GM19438 (cell line): ENCODE measurements around the gene CDH24.

Experiments used
- ATAC-seq: cut with Tn5 transposase; IDR thresholded peaks from one replicate; pipeline ENCODE4 v1.9.1; 2021; ENCODE audit warnings: low read depth; ENCODE audit not compliant: unreplicated experiment

Gene CDH24

DNA sequence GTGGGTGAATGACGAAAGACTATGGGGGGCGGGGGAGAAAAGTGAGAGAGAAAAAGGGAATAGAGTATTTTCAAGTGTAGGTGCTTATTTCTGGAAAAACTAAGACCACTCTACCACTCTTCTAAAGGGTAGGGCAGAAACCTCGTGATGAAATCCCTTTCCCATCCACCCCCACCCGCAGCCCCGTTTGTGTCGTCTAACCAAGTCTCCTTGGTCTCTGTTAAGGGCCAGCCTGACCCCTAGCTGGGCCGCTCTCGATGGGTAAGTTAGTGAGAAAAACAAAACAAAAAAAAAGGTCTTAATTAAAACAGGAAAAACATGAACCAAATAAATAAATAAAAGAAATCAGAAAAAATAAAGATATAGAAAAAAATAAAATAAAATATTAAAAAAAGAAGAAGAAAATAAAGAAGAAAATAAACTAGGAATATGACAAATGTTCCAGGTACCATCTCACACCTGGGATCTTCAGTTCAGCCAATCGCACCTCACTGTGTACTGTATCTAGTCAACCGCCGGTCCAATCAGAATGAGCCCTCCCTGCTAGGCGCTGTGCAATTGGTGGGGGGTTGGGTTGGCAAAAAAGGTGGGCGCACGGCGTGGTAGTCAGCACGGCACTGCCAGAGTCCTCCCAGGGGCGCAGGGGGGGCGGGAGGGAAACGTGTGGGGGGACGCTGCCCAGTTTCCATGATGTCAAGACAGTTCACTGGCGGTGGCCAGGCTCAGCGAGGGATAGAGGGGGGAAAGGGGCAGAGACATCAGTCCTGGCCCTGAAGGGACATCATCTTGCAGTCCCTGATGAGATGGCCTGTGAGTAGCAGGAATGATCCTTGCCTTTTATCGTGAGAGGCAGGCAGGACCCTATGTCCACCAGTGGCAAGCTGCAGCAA, 9.8 kb upstream of the CDH24 start:
- ATAC-seq: no peak

DNA sequence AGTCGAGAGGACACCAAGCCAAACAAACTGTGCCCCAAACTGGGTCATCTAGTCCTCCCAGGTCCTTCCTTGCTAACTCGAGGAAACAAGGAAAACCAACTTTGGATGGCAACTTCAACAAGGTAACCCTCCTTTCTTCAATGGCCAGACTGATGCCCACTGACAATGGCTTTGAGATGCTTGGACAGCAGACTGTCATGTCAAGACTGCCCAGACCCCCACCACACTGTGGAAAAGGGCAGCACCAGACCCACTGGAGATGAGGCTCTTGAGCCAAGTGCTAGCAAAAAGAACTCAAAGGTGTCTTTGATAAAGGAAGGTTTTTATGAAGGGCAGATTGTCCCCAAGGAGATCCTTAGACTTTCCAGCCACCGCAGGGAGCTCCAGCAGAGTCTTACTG, 9.0 kb upstream of the CDH24 start:
- ATAC-seq: no peak

DNA sequence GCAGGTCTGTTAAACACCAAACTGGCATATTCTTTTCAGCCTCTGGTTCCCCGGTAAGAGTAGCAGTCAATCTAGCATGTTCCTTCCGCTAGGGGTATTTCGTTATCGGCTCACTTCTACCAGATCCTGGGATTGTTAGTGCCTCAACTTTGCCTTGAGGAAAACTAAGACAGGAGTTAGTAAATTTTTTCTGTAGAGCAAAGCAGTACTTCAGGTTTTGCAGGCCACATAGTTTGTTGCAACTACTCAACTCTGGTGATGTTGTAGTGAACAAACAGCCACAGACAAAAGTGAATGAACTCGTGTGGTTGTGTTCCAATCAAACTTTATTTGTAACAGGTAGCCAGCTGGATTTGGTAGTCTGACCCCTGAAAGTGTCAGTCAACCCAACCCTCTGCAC, 6.3 kb upstream of the CDH24 start:
- no peak for ATAC-seq

DNA sequence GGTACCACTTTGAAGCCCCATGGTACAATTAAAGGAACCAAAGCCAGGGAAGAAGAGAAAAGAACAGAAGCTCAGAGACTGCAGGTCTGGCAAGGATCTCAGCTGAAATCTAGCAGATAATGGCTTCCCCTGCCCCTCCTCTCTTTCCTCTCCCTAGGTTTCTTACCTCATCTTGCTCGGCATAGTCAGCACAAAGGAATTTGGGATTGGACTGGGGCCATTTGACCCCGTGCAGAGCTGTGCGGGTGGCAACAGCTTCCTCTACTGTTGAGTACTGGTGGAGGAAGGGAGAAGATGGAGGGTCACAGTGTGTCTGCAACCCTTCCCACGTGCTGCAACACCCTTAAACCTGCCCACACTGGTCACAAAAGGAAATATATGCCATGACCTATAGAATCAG, 4.7 kb upstream of the CDH24 start:
- ATAC-seq: no peak

DNA sequence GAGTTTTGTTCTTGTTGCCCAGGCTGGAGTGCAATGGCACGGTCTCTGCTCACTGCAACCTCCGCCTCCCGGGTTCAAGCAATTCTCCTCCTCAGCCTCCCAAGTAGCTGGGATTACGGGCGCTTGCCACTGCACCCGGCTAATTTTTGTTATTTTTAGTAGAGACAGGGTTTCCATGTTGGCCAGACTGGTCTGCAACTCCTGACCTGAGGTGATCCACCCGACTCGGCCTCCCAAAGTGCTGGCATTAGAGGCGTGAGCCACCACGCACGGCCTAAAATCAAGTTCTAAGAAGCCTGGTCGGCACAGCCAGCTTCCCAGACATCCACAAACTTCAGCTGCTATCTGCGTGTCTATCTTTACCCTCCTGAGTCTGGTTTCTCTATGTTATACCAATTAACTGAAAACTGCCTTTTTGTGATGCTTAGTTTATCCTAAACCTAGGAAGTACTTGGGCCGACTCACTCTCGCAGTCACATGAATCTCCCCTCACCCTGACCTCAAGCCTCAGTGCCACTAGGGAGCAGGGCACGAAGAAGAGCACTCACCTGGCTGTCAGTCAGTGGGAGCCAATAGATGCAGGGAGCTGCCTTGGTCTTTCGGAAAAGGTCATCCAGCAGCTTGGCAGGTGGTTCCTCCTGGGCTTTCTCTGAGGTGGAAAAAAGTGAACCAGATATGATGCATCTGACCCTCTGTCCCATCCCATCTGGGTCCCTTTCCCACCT, 3.4 kb upstream of the CDH24 start:
- ATAC-seq: no peak

DNA sequence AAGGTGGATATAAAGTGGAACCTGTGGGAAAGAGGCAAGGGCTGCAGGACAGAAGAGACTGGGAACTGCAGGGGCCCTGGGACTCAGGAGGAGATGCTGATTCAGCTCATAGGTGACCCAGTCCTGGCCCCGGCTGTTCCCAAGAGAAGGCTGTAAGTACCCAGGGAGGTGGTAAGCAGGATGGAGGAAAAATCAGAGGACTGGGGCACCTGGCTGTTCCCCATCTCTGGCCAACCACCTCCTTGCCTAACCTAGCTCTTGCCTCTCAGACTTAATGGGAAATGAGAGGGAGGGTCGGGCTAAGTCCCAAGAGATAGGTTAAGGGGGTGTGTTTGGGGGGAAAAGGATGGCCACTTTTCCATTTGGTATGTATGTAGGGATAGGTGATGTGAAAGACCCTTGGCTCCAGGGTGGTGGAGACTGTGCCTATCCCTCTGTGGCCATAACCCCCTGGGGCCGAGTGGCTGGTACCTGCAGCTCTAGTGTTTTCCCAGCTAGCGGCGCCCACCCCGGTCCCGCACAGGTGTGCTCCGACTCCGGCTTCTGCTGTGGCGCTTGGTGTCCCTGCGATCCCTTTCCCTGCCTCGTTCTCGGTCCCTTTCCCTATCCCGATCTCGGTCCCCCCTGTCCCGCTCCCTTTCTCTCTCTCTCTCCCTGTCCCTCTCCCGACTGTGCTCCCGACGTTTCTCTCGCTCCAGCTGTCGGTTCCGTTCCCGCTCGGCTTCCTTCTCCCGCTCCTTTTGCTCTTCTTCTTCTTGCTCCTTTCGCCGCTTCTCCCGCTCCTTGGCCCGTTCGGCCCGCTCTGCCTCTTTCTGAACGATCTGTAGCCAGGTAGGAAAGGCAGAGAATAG, 1.6 kb upstream of the CDH24 start:
- ATAC-seq: no peak

DNA sequence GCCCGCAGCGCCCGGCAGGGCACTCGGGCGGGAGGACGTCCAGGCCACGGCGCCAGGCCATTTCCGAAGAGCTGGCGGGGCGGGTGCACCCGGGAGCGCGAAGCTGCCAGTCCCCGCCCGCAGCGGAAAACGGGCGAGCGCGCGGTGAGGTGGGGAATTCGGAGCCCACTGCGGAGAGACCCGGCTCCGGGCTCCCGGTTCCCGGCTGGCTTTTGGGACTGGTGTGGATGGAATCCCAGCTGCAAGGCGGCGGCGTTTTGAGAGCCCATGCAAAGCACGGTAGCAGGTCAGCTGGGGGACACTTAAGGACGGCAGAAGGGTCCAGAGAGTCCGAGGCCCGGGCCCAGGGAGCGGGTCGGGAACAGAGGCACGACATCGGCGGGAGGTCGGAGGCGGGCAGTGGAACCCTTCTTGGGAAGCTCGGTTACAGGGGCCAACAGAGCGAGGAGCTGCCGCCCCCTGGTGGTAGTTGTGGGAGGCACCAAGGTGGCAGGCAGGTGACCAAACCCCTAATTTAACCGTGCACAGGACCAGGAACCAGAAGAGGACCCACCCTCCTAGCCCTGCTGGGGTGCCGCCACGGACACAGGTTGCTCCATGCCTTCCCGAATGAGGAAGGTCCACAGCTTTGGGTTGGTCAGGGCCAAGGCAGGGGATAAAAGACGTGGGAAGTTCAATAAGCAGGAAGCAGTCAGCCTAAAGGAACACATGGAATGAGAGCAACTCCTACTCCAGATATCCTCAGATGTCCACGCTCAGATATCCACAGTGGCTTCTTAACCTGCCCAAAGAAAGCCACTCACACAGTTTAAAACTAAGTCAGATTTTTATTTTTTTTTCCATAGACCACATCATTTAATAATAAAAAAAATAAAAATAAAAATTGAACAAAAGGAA, 685 bp upstream of the CDH24 start:
- peak; percentile 62 for ATAC-seq

DNA sequence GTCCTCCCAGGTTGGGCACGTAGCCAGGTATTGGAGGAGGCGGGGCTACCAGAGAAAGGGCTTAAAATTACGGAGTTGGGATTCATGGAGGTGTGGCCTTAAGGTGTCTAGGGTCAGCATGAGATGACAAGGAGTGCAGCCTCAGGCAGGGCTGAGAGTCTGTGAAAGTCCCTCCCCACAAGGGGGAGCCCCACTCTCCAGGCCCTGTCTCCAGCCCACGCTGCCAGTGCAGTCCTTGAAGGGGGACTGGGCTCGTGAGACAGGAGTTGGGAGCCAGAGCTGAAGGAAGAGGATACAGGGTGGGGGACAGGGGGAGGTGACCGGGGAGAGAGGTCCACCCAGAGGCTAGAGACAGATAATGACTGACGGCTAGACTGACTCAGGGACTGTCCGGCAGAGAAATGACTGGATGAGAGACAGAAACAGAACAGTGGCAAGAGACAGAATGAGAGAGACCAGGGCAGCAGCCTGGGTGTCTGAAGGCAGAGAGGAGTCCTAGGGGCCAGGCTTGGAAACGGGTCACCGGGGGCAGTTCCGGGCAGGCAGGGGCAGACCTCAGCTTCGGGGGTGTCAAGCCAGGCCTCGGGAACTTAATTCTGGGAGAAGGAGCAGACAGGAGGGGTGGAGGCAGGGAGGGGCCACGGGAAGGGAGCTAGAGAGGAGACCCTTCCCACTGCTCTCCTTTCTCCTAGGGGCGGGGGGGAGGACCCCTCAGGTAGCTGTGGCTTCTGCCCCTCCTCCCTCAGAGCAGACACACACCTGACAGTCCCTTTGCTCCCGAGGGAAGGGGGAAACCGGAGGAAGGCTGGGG, 970 bp downstream of the CDH24 start:
- peak; percentile 50 for ATAC-seq

DNA sequence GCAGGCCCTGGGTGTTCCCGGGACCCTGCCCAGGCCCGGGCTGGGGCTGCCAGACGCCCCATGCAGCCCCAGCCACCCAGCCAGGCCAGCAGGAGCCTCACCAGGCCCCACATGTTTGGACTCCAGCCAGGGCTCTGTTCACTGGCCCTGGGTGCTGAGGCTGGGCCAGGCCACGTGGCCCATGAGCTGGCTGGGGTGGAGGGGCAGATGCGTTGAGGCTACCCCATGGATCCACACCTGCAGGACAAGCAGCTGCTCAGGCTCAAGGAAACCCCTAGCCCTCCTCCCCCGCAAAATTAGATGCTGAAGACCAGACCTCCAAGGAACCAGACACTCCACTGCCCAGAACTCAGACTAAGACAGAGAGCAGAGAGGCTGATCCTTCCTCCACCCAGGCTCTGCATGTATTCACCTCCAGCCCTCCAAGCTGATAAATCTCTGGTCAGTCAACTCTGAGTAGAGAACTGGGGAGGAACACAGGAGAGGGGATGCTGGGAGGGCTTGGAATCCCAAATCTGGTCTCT, 1.6 kb downstream of the CDH24 start:
- no peak for ATAC-seq

DNA sequence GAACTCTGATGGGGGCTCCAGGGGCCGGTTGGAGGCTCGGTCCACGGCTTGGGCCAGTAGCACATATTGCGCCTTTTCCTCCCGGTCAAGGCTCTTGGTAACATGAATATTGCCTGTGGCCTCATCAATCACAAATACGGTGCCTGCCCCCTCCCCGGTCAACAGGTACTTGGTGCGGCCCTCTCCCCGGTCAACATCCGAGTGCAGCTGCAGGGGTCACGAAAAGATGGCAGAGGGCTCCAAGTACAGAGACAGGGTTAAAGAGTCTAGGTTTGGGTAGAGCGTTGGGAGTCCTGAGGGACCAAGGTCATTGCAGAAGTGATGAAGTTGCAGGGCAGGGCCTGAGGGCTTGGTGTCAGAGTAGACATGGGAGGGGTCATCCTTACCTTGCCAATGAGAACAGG, 2.2 kb downstream of the CDH24 start:
- ATAC-seq: no peak

DNA sequence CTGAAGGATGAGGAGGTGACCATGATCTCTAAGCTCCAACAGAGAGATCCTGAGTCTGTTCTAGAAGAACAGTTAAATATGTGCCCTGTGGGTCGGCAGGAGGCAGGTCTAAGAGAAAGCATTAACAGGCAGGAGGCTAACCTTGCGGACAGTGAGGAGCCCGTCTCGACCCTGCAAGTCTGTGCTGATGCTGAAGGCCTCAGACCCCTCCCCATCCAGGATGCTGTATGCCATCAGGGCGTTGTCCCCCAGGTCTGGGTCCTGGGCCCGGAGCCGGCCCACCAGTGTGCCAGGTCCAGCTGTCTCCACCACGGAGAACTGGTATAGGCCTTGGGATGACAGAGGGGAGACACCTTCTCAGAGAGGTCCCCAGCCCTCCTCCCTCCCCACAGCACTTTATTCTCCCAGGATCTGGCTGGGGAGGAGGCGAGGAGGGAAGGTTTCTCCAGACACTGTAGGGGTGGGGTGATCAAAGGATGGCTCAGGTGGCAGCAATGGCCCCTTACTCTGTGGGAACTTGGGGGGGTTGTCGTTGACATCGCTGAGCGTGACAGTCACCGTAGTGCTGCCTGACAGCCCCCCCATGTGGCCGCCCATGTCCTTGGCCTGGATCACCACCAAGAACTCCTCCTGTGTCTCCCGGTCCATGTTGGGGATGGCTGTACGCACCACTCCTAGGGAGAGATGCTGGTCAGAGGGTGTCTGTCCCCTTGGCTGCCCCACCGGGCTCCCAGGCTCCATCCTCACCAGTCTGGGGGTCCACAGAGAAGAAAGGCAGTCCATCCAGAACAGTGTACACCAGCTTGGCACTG, 3.1 kb downstream of the CDH24 start:
- ATAC-seq: no peak

DNA sequence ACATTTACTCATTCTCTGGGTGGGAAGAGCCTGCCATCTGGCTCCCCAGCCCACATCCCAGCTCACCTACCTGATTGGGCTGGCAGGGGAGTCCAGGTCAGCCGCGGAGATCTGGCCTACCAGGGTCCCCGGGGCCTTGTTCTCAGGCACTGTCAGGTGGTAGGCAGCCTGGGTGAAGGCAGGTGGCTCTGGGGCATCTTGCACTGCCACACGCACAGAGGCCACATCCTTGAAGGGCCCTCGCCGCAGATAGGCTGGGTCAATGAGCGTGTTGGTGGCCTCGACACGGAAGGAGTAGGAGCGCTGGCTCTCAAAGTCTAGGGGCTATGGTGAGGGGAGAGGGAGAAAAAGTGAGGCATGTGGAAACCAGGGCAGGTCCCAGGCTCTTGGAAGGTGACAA, 3.9 kb downstream of the CDH24 start:
- no peak for ATAC-seq

DNA sequence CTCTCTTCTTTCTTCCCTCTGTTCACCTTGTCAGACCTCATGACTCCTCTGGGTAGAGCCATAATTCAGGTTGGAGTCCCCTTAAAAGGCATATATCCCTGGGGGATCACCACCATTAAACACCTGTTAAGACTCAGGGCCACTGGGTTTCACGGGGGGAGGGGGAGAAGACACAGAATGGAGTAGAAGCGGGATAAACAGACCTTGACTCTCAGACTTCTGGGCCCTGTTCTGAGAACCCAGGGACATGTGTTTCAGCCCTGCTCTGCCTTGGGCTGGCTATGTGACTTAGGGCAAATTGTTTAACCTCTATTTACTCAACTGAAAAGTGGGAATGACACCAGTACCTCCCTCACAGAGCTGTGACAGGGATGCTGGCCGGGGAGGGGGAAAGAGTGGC, 4.6 kb downstream of the CDH24 start:
- ATAC-seq: no peak

DNA sequence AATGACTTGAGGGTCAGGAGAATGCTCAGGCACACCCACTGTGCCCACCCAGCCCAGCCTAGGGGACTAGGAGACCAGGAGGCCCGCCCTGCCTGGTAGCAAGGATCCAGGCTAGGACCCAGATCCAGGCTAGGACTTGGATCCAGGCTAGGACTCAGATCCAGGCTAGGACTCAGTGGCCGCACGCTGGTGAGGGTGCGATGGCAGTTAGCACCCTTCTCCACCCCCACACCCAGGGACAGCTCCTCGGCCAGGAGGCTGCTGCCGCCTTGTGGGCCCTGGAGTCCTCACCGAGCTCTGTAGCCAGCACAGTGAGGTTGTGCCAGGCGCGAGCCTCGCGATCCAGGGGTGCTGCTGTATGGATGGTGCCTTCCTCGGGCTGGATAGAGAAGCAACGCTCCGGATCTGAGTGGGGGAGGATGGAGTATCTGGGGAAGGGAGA, 5.1 kb downstream of the CDH24 start:
- ATAC-seq: no peak

DNA sequence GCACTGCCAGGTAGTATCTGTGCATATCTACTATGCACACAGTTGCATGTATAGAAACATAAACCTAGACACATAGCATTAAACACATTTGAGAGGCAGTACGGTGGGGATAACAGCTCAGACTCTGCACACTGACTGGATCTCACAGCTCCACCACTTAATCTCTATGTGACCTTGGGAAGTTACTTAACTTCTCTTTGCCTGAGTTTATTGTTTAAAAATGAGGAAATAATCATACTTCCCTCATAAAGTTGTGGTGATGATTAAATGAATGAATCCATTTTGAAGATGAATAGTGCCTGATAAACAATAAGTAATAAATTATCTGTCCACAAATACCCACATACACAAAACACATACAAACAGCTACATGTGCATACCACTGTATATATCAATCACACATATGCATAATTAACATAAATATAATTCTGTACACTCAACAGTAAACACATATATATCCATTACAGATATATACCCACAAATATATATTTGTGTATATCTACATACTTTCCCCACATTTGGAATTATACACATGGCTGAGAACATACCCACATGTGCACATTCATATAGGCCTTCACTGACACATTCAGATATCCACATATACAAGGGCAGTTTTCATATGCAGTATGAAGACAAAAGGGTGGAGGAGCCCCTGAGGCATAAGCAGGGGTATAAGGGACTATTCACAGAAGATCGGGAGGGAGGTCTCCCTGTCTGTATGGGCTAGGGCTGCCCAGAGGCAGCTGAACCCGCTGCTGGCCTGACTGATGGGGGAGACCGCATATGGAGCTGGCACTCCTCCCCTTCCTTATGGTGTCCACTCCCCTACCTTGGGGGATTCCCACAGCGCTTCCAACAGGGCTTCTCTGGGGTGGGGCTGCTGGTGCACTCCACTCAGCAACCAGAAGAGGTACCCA, 5.9 kb downstream of the CDH24 start:
- no peak for ATAC-seq

DNA sequence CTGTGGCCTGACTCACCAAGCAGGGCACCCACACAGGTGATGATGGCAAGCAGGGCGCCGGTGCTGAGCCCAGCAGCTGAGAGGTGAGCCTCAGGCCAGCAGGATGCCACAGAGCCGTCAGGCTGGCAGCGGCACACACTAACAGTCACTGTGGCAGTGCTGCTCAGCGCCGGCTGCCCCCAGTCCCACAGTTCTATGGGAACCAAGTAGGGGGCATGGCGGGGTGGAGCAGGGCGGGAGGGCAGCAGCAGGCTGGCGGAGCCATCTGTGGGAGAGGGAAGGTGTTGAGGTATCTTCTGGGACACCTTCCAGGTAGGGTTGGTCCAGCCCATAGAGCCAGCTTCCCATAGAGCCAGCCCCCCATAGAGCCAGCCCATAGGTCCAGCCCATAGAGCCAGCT, 8.3 kb downstream of the CDH24 start:
- no peak for ATAC-seq
